GM21576 (cell line): ENCODE results near the gene TTLL5.

ENCODE experiments used
- ATAC-seq: cut with Tn5 transposase; IDR thresholded peaks from one replicate; pipeline ENCODE4 v1.9.1; 2021; ENCODE audit warnings: mild to moderate bottlenecking, moderate library complexity; ENCODE audit not compliant: unreplicated experiment

Gene TTLL5

GRCh38 chr14:75983019-75983358 lies 321.9 kb downstream of the TTLL5 start:
- no peak for ATAC-seq

DNA sequence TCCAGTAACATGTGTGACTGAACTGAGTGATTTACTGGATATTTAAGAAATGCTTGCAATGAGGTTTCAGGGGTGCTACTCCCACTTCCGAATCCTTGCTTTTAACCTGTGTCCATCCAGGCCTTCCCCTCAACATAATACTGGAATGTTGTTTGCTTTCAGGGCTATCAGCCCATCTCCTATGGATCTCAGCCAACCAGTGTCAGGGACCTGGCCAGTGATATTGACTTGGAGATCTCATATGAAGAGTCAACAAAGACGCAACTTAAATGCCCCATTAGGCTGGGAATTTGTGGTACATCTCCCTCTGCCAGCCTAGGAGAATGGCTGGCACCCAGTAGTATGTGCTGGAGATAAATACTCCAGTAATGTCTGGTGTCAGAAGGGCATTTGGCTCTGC lies 323.6 kb downstream of the TTLL5 start:
- ATAC-seq, result no peak

DNA sequence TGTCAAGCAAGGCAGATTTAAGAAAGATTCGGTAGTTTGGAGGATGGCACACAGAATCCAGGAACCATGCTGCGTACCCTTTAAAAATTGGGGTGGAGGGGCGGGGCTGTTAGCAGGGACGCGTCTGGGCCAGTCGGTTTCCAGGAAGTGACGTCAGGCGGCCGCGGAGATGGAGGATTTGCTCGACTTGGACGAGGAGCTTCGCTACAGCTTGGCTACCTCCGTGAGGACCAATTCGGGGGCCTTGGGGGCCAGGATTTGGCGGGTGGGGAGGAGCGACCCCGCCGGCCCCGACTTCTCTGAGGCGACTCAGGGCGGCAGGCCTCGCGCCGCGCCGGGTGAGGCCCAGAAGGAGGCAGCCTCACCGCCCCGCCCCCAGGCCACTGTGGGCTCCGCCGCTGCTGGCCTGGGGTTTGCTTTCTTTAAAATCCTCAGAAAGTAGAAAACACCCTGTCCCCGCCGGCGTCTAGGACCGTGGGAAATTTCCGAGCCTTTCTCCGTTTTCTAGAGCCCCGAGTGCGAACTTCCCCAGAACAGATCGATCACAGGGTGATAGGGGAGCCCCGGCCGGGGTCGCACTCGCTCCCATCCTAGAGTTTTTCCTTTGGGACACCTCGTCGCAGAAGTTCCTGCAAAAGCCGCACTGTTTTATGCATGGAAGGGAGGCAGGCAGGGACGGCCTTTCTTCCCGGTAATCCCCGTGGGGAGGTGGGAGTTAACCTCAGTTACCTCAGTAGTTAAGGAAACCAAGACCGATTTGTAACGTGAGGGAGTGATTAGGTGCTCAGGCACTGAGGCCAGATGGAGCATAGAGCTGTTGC lies 324.8 kb downstream of the TTLL5 start, which contains the start of gene IFT43:
IFT43 (plus strand) TSS at position 146 of the 821 bp plus-strand sequence; CDS start at position 170, 24 bp downstream.
- peak; percentile 60 for ATAC-seq

DNA sequence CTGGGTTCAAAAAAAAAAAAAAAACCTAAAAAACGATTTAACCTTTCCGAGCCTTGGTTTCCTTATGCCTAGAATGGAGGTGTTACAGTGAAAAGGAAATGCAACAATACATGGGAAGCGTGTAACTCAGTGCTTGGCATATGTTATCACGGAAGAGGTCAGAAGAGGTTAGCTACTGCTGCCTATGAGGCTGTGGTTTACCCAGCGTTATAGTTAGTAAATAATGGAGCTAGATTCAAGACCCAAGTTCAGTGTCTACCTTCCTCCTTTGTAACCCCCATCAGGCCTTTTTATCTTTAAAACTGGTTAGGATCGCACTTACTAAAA lies 325.4 kb downstream of the TTLL5 start:
- no peak for ATAC-seq

DNA sequence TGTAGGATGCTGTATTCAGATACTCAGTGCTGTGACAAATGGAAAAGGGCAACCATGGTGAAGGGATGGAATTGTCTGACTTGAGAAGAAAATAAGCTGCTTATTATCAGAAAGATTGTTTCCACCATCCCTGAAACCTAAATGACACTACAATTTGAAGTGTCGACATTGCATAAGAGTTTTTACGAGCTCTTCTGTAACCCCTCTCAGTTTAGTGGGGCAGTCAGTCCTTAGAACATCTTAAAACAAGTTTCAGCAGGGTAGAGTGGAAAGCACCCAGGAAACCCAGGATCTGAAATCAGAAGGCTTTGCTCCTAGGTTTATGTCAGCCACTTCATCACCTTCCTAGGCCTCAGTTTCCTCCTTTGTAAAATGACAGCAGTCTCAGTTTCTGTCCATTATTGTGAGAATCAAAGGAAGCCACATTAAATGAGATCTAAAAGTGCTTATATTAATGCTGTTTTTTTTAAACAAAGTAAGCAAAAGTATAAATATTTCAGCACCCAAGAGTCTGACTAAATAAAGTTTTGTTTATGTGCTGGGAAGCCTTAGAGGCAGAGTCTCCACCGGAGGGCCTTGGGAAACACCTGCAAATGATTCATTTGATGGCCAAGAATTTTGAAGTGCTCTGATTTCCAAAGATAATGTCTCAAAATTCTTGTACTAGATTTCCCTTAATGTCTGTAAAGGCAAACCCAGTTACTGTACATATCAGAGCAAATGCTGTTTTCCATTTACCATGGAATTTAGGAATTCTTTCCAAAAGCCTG lies 326.3 kb downstream of the TTLL5 start:
- no peak for ATAC-seq

DNA sequence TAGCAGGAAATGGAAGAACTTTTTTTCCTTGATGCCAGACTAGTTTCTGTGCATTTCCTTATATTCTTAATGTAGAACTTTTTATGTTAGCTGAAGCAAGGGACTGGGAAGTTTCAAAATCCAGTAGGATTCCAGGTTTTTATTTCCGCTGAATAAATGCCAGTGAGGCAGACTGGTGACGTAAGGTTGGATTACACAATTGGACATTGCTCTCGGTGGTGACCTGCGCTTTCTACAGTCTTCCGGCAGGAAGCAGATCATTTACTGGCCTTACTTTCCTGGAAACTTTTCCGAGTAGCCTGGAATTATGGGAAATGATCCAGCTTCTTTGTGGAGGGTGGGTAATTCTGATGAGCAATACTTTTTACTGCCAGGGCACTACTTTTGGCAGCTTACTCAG lies 328.1 kb downstream of the TTLL5 start:
- no peak for ATAC-seq

- no peak for ATAC-seq
These were observed 329.3 kb downstream of the TTLL5 start for GRCh38 chr14:75990297-75990696.

GRCh38 chr14:75991753-75992152 lies 330.7 kb downstream of the TTLL5 start:
- no peak for ATAC-seq

DNA sequence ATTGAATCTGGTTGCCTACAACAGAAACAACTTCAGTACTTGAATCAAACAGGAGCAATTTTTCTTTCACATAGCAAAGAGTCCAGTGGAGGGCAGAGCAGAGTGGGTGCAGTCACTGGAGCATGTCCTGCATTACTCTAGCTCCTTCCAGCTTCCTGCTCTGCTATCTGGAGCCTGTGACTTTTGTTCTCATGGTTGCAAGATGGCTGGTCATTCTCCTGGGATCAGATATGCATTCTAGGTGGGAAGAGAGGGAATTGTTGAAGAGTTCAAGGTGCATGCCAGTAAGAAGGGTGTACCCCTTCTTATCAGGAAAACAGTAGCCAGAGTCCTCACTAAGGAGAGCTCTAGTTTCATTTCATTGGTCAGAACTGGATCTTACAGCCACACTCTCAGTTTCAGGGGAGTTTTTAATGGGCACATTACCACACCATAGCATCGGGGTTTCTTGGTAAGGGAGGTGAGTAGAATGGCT lies 332.6 kb downstream of the TTLL5 start:
- no peak for ATAC-seq

DNA sequence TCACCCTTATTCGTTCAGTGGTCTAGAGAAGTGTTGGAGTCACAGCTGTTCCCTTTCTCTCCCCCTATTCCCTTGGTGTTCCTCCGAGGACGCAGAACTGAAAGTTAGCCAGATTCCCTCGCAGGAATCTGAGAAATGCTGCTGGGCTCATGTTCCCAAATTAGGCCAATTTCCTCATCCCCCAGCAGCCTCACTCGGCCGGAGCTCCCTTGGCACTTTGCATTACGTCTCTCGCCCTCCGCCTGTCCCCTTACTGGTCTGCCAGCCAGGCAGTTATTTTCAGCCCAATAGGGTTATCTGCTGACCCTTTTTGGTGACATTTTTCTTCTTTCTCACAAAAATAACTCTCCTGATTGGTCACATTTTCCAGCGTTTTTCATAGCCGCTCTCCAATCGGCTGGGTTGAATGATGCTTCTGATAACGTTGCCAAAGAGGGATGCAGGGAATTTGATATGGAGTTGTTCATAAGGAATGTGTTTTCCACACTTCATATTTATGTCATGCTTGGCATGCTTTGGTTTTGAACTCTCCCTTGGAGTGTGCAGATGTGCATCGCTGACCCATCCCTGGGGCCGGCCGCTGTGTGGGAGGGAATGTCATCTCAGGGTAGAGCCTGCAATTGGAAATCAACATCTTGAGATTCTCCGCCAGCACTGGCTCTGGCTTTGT lies 334.5 kb downstream of the TTLL5 start:
- no peak for ATAC-seq

DNA sequence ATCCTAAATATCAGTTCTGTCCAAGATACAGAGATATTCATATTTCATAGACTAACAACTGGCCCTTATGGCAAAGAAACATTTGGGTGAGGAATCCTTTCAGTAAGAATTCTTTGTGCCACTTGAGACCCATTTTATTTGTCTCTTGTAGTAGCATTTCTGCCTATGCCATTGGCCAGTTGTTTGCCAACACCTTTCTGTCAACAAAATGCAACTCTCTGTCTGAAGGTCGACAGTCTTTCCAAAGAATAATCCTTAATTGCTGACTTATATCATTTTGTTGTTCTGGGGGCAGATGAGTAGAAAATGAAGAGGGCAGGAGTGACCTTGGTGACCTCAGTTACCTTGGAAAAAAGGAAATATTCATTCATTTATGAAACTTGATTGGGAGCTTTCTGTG lies 335.4 kb downstream of the TTLL5 start:
- no peak for ATAC-seq

GRCh38 chr14:75999511-76000190 lies 338.6 kb downstream of the TTLL5 start:
- no peak for ATAC-seq

- ATAC-seq, result no peak
These were observed 341.3 kb downstream of the TTLL5 start for GRCh38 chr14:76002383-76002782.
